GM19467 (cell line): Measurements from ENCODE around the gene CBX5.
A peak's percentile ranks its signal among the peaks of the same experiment; 100 is the strongest.
"Not testable (repeated sequence)": the region's sequence is repeated elsewhere in the genome, so short reads cannot be mapped to it uniquely, and the experiment has no call there.

Experiments
- ATAC-seq: cut with Tn5 transposase; IDR thresholded peaks from one replicate; pipeline ENCODE4 v1.9.1; 2021; ENCODE audit warnings: mild to moderate bottlenecking, moderate library complexity; ENCODE audit not compliant: unreplicated experiment

The CBX5 gene

DNA sequence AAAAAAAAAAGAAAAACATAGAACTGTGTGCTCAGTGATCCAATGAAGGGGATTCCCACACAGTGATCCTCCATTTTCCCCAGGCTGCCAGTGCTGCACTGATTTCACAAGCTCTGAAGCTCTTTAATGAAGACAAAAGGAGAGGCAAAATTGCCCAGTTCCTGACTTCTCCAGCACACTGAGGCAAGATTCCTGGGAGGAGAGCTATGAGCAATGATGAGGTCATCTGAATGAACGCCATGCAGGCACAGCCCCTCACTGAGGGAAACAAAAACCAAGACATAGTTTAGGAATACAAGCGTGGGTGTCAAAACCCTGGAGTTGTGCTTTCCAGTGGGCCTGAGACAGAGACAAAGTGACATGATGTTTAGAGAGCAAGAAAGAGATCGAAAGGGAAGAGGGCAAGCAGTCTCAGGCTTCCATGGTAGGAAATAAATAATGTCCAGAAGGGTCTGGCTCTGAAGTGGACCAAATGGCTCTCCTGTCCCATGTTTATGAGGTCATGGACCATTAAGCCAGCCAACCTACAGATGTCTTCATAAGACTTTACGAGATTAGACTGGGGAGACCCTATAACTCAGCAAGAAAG, 50.2 kb downstream of the CBX5 start:
- no peak for ATAC-seq

DNA sequence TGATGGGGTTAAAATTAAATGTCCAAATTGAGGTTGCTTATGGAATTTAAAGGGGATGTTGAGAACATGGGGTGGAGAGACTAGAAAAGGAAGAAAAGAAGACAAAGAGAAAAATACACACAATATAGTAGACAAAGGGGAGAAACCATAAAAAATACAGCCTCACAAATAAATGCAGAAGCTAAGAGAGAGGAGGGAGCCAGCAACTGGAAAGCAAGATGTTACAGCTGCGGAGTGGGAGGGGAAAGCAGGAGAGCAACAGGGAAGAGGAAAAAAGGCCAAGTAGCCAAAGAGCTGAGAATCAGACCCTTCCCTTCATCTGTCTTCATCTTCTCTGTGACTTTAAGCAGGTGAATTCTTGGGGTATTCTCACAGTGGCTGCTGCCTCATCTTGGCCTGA, 51.5 kb downstream of the CBX5 start:
- no peak for ATAC-seq

GRCh38 chr12:54227927-54228326, 52.0 kb downstream of the CBX5 start:
- ATAC-seq, result not testable (repeated sequence)

GRCh38 chr12:54227376-54227775, 52.5 kb downstream of the CBX5 start:
- ATAC-seq, result no peak

DNA sequence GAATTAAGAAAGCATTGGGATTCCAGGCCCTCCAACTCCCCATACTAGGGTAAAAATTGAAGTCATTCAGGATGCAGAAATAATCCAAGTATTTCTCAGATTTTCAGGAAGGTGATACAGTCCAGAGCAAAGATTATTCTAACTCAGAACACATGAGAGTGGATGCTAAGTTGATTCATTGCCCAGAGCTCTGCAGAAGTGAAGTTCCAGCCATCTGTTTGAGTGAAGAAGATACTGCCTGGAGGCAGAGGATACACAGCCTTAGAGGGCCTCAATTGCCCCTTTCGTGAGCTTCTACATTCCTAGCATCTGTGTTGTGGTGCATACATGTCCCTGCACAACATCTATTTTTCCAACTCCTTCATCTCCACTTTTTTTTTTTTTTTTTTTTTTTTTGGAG, 54.3 kb downstream of the CBX5 start:
- ATAC-seq, result no peak

DNA sequence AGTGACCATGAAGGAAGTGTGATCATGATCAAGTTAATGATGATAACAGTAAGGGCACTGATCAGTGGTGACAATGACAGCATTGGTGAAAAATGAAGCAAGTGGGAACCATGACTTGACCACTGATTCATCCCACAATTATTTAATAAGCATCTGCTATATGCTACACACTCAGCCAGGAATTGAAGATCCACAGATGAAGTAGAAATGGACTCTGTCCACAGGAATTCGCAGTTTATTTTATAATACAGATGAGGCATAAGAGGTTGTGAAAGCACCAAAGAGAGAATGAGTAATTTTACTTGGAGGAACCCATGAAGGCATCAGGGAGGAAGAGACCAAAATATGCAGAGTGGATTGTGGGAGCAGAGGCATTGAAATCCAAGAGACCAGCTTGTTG, 57.3 kb downstream of the CBX5 start:
- no peak for ATAC-seq

DNA sequence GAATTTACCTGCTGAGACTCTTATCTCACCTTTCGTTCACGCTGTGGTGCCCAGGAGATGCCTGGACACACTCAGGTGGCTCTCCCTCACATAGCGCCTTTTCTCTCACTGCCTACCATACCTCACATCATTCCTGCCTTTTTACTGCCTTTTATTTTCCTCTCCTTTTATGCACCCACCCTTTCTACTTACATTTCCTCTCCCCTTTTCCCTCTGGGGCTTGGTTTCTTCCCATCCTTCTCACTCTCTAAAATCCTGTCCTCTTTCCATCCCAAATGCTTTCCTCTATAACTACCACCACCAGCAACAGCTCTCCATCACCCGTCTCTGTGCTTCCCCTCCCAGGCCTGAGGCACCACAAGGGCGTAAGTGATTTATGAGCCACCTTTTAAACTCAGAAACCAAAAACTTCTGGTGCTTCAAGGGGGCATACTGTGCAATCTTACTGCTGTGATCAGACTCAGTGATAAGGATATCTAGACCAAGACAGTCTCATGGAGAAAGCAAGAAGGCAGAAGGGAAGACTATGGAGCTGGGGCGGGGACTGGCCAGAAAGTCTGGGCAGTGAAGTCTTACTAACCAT, 58.4 kb downstream of the CBX5 start:
- no peak for ATAC-seq

DNA sequence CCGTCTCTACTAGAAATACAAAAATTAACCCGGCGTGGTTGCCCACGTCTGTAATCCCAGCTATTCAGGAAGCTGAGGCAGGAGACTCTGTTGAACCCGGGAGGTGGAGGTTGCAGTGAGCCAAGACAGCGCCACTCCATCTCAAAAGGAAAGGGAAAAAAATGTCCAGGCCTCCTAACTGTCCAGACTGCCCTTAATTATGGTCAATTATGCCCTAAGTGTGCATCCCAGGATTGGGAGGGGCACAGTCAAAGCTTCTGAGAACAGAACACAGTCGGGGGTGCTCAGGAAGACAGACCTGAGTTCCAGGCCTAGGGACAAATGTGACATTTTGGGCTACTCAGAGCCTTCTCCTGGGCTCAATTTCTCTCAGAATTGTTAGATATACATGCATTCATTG, 59.4 kb downstream of the CBX5 start:
- ATAC-seq, result no peak

DNA sequence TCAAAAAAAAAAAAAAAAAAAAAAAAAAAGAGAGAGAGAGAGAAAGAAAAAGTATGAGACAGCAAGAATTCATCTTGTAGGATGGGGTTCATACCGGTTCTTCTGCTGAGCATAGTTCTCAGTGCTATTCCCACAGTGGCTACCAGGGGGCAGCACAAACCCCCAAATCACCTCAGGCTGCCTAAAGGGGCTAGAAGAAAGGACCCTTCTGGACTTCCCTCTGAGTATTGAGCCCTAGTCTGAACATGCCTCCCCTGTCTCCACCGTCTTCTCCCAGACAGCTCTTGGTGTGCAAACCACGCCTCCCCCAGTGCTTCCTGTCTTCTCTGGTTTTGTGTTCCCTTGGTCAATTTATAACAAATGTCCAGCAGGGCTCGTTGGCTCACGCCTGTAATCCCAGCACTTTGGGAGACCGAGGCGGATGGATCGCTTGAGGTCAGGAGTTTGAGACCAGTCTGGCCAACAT, 59.8 kb downstream of the CBX5 start:
- ATAC-seq, result no peak

- ATAC-seq, result no peak
Observed at GRCh38 chr12:54217774-54218241, 62.1 kb downstream of the CBX5 start.

- no peak for ATAC-seq
Observed at GRCh38 chr12:54216797-54217661, 62.9 kb downstream of the CBX5 start.

DNA sequence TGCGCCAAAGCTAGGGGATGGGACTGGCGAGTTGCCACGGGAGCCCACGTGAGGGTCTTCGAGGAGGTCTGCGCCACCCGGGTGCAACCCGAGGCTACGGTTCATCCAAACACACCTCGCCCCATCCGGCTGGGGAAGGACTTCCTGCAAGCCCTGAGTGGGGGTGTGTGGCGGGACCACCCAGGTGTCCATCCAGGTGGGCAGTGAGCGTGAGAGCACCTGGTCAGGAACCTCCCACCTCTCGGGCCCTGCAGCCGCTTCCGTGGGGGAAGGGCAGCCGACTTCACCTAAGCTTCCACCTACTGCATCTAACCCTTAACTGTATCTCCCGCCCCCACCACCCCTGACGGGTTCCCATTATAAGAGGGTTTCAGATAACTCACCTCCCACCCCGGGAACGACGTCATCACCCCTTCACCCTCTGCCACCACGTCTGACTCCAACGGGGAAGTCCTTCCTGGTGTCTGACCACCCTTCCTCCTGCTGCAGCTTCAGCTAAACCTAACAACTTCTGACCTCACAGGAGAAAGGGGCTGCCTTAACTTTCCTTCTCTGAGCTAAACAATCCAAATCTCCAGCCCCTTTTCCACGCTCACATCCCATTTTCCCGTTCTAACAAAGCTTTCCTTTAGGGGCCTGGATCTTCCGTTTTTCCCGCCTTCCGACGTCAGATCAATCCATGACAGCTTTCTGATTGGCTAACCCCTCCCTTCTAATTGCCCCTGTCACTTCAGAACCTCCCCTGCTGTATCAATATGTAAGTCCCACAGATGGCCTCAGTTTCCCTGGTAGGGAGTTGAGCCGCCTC, 63.7 kb downstream of the CBX5 start:
- ATAC-seq, result no peak

- peak; percentile 78 for ATAC-seq
Observed at GRCh38 chr12:54214553-54215406, 65.1 kb downstream of the CBX5 start.

GRCh38 chr12:54213079-54213478, 66.8 kb downstream of the CBX5 start:
- no peak for ATAC-seq

GRCh38 chr12:54211920-54212319, 68.0 kb downstream of the CBX5 start:
- no peak for ATAC-seq

DNA sequence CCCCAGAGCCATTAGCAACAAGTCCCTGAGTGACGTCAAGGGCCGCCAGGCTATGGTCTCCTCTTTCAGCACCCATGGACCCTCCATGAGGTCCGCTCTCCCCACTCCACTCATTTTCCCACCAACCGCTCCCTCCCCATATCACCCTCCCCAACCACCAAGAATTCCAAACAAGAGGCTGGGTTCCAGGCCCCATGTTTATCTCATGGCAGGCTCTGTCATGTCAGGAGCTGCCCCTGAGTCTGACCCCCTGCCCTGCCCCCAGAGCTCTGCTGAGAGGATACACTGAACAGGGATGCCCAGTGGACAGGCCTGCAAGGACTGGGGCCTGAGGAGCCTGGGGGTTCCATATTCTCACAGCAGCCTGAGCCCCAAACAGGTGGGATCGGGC, 69.5 kb downstream of the CBX5 start:
- ATAC-seq, result no peak

- ATAC-seq, result no peak
Observed at GRCh38 chr12:54208591-54208990, 71.3 kb downstream of the CBX5 start.

DNA sequence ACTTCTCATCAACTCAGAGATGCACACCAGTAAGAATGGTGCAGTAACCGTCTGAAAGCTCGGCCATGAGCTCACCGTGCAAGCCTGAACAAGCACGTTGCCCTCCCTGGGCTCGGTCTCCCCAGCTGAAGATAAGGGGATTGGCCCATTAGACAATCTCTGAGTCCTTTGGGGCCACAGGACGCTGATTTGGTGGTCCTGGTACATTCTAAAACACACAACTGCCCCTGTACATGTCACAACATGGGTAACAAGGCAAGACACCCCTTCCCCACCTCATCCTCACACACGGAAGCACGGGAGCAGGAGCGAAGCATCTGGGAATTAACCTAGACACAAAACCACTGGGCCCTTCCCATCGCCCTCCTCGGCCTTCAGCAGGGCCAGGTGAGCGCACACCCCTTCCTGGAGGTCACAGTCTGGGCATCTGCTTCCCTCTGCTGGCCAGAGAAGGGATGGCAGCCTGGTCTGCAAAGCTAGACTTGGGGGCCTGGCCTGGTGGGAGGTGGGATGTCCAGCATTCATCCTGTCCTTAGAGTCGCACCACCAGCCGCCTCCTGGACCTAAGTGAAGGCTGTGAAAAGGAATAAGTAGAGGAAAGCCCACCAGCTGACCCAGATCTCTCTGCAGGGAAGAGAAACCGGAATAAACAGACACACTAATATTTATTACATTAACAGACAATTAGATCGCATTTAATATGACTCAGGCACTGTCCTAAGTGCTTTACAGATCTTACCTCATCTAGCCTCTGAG, 72.2 kb downstream of the CBX5 start:
- ATAC-seq, result peak; percentile 63

DNA sequence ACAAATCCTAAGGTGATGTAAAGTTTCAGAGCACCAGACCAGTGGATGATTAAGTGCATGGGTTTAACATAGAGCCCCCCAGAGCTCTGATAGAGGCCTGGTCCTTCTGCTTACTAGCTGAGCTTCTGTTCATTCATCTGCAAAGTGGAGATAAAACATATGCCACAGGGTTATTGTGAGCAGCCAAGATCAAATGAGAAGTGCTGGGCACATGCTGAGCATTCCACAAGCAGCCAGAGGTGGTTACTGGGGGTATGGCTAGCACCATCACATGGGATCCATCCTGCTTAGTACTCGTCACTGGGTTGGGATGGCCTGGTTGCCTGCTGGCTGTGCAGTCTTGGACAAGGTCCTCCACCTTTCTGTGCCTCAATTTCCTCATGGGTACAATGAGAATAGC, 73.1 kb downstream of the CBX5 start:
- no peak for ATAC-seq

- no peak for ATAC-seq
Observed at GRCh38 chr12:54204316-54204715, 75.6 kb downstream of the CBX5 start.
